Measurements from ENCODE around the gene ADAMTS8.

- no peak for TF ChIP-seq CTCF (IDR thresholded peaks at IDR 0.05)
- TF ChIP-seq POLR2A (IDR thresholded peaks at IDR 0.05): no peak
Observed at GRCh38 chr11:130459521-130459920, 31.1 kb upstream of the ADAMTS8 start.

Data from right lobe of liver (tissue), 4 donors.